ENCODE data around the gene GRIP1.

The GRIP1 gene

DNA sequence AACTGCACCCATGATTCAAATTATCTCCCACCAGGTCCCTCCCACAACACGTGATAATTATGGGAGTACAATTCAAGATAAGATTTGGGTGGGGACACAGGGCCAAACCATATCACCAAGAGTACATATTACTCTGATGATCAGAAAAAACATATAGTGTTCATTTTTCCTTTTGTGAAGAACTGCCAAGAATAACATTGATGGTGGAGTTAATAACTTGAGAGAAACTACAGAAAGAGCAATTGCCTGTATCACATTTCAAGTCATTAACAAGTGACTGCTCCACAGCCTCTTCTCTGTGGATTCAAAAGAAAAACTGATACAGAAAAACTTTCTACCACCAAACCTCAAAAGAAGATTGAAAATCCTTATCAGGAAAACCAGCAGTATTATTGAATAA lies 34.7 kb downstream of the GRIP1 start:
- DNase-seq = no peak

DNA sequence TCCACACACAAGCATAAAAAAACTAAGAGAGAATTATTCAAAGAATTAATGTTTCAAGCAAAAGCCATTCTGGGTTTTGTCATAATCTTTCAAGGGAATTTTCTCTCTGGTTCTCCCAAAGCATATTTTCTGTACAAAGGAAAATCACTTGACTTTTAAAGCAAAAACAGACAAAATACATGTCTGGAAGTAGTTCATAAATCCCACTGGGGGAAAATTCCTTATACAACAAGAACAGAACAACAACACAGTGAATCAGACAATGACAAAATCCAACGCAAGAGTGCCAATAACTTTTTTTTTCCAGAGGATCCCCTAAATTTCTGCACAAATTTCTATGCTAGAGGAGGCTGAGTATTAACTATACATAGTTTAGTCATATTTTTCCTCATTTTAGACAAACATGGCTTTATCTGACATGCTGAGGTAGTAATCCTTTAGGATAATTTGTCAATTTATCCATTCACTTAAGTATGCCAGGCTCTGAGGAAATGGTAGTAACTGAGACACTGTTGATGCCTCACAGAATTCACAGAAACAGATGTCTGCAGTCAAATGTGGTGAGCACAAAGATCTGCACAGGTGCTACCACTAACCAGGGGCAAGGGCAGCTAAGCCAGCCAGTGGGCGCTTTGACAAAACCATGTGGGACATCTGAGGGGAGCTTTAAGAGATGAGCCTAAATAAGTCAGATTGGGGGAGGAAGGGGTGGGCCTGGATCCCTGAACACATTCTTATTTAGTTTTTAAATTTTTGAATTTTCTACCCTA lies 38.0 kb downstream of the GRIP1 start:
- DNase-seq = no peak

DNA sequence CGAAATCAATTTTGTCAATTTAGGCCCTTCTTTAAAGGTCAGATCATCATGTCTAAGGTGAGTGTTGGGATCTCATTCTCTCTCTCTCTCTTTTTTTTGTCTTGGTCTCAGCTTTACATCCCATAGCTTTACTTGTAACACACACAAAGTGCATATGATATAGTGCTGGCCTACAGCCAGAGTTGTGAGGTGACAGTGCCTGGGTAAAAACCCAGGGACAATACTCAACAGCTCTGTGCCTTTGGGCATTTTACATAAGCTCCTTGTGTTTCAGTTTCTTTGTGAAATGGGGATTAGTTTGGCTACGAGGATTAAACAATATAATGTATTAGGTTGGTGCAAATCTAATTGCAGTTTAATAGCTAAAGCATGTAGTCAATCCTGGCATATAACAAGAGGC lies 40.2 kb downstream of the GRIP1 start:
- no peak for DNase-seq

DNA sequence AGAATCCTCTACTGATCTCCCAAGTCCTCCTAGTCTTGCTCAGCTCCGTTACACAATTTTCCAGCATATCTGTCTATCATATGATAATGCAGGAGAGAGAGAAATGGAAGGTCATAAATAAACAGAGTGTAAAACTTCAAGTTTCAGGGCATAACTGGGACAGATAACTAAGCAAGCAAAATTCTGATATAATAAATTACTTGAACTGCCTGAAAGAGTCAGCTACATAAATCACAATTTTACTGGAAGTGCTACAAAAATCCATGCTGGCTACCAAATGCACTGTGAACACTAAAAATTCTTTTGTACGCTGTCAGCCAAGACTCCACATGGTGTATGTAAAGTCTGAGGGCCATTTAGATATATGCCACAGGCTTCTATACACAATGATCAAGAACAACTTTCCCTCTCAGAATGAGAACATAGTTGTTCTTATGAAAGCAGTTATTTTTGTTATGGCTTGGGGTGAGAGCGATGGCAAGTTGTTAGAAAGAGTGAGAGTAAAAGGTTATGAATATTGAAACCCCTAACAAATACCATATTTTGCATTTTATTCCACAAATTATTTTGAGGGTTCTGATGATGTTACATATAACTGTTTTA lies 41.1 kb downstream of the GRIP1 start:
- no peak for DNase-seq

DNA sequence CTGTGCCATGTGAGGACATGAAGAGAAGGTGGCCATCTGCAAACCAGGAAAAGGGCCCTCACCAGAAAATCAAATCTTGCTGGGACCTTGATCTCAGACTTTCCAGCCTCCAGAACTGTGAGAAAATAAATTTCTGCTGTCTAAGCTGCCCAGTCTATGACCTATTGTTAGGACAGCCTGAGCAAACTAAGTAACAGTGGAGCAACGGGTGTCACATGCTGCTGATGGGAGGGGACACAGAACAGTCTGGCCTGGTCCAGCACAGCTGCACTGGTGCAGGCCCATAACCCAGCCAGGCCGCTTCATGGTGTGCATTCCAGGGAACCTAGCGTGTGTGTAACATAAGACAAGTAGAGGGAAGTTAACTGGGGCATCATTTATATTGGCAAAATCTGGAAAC lies 42.1 kb downstream of the GRIP1 start:
- DNase-seq = no peak

DNA sequence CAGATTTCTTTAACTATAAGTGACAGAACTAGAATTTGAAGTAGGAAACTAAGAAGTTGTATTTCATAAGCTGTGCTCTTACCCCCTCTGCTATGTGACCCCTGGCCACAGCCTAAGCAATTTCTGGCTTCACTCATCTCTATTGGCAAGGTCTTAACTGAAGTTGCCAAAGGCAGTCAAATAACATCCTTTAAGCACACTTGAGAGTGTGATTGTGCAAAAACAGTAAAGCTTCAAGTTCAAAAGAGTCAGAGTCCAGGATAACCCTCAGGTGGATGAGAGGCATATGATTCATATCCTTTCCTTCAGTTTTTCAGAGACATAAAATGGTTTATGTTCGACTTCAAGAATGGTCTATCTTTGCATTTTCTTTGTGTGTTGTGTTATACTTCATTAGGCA lies 45.2 kb downstream of the GRIP1 start:
- DNase-seq = no peak

DNA sequence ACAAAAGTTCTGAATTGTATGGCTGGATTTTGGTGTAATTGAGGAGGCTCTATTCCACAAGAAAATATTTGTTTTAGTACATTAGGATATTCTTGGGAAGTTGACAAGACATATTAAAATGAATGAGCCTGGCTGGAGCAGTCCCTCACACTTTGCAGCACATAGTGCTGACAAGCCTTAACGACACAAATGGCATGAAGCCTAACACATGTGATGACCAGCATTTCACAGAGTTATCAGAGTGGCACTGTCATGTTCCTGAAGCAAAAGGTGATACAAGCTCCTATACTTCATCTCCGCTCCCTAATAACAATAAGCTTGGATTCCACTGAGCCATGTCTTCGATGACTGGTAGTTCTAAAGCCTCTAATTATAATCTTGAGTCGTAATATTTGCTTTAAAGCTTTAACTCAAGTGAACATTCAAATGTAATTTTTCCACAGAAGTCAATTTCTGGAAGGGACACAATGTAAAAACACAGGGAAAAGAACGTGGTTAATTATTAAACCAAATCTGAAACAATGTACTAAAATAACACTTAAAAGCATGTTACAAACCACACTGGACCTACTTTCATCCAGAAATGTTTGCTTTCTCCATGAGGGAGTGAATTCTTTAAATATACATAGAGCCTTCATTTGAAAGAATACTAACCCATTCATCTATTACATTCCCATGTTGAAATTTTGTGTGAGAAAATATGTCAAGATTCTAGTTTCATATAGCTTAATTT lies 49.6 kb downstream of the GRIP1 start:
- DNase-seq = no peak

DNA sequence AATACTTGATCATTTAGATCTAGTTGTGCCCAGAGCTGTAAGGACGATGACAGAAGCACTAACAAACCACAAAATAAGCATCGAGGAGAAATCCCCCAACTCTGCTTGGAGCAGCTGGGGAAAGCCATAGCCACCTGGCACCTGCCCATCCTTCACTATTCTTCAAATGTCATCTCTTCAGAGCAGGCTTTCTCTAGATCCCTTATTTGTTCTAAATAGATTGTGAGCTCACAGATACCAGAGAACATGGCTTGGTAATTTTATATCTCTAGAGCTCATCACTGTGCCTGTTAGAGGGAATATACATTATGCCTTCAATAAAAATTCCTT lies 50.9 kb downstream of the GRIP1 start:
- no peak for DNase-seq

DNA sequence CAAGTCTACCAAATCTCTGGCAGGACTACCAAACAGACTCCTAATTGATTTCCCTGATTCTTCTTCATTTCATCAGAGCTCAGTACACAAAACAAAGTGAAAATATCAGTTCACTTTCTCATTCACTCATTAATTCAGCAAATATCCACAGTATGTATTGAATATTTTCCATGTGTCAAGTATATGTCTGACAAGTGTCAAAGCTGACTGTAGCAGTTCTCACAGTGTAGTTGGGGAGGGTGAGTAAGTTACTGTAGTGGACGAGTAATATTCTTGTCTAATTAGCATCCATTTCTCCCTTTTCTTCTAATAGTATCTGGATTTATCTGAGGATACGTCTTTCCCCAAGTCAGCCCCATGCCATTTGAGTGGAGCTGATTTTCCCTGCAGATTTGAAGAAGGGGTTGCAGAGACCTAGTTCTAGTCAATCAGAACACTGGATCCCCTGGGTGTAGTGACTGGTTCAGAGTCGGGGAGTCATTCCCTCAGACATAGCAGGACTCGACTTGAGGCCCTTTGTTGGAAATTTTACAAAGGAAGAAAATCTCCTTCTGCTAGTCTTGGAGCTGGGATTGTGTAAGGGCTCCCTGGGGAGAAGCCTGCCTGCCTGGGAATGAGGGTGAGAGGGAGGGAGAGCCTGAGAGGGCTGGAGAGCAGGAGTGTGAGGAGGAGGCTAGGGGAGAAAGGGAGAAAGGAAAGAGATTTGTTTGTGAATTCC lies 51.4 kb downstream of the GRIP1 start:
- no peak for DNase-seq

DNA sequence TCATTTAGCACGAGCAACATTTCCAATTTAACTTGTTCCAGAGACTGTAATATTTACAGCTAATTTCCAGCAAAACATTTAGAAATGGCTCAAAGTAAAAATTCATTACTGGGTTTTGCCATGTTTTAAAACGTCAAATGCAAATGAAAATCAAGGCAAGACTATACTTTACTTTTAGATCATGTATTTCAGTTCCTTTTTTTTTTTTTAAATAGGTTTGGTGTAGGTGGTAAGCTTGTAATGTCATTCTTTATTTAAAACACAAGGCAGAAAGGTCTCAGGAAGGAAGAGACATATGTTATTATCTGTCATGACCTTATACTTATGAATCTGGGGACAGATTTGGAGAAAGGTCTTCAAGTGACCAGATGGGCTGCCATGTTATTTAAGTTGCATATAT lies 54.1 kb downstream of the GRIP1 start:
- no peak for DNase-seq

DNA sequence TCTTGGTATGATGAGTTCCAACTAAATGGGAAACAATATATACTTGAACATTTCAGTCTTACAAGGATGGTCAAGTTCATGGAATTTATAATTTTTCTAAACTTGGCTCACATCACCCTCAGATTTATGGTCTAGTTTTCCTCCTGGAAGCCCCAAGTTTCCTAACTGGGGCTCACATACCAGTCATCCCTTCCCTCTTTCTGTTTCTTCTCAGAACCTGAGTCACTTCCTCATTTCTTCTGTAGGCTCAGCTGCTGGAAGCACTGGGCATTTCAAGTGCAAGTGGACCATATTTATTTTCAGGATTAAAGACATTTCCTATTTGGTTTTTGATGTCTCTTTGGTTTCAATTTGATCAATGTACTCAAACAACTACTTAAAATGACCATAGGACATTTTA lies 55.4 kb downstream of the GRIP1 start:
- no peak for DNase-seq

DNA sequence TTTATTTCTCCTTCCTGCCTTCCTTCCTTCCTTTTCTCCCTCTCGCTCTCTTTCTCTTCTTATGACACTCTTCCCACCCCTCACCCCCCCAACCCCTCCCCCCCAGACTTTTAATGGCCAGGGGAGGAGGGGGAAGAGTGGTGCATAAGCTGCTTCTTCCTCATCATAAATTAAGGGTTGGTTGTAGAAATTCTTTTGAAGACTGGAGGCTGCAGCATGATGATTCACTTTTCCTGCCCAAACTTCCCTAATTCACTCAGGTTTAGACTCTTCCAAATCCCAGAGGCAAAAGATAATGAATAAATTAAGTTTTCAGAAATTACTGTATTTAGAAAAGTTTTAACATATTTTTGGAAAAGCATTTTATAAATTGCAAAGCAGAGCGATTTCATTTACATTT lies 58.2 kb downstream of the GRIP1 start:
- no peak for DNase-seq

DNA sequence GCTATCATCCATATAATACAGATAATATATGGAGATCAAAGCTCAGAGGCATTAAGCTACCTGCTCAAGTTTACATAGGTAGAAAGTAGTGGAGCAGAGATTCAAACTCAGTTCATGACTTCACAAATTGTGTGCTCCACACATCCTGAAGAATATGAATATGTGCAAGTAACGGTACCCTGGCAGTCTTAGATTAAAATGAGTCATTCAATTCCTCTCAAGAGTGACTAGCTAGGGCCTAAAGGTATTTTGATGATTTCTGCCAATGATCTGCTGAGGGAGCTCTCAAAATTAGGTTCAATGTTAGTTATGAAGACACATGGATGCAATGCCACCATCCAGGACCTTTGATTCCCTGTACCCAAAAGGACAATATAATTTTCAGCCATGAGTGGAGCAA lies 58.9 kb downstream of the GRIP1 start:
- no peak for DNase-seq

DNA sequence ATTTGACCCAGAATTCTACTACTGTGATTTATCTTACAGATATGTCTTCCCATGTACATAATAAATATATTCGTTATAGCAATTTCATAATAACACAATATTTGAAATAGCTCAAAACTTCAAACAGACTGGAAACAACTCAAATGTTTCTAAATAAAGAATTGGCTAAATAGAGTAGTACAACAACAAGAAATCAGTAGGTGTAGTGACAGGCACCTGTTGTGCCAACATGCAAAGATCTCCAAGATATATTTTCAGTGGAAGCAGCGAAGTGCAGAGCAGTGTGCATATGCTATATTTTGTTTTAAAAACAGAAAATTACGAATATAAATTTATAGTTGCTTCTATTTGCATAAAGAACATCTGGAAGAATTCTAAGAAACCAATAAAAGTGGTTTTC lies 60.9 kb downstream of the GRIP1 start:
- no peak for DNase-seq

DNA sequence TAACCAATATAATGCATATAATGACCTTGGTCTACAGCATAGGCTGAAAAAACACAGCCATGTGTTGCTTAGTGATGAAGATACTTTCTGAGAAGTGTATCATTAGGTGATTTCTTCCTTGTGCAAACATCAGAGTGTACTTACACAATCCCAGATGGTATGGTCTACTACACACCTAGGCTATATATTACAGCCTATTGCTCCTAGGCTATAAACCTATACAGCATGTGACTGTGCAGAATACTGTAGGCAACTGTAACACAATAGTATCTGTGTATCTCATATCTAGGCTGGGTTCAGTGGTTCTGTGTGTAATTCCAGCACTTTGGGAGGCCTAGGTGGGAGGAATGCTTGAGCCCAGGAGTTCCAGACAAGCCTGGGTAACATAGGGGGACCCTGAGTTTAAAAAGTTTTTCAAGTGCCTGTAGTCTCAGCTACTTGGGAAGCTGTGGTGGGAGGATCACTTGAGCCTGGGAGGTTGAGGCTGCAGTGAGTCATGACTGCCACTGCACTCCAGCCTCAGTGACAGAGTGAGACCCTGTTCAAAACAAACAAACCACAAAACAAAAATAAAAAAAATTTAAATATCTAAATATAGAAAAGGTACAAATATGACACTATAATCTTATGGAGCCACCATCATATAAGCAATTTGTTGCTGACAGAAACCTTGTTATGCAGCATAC lies 66.6 kb downstream of the GRIP1 start:
- DNase-seq = no peak

DNA sequence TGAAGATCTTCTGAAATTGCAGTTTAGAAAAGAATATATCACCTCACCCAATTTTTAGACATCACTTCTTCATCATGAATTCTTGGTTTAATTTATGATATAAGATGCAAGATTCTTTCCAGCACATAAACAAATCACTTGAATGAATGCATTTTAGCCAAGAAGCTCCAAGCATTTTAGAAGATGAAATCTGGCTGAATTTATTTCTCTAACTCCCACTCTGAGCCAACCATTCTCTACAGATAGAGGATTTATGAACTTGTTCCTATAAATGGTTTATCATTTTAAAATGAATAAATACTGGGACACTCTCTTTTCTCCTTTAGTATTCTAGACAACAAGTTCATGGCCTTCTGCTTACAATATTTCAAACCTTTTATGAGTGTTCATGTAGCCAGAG lies 71.7 kb downstream of the GRIP1 start:
- no peak for DNase-seq

DNA sequence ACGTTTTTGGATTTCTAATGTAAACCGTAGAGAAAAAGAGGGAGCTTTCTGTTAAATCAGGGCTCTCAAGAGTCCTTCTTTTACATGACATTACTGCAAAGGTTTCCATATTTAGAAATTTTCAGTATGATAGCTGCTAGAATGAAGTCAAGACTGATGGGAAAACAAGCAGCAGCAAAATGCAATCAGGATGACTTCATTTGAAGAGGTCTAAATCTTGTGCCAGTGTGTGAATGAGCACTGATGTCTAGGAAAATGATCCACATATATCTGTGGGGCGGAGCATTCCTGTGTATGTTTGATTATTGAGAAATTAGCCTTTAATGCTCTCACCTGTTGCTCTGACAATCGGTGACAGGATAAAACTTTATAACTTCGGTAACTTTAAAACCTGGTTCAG lies 73.6 kb downstream of the GRIP1 start:
- DNase-seq = no peak

DNA sequence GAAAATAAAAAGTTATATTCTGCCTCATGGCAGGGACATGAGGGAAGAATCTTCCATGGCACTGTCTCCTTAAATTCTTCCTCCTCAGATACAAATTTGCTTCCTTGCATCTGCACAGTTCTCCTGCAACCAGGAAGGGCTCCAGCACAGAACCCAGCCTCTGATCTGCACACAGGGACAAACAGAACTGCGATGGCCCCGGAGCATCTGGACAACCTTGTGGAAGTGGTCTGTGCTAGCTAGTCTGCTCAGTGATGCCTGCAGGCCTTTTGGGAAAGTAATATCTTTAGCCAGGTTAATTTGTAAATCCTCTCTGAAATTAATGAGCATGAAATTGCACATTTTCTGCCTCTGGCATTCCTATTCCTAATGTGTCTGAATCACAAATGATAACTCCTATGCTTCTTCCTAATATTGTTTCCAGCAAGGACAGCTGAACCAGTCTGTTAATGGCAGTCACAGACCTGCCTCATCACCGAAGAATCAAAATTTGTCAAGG lies 74.8 kb downstream of the GRIP1 start:
- no peak for DNase-seq

DNA sequence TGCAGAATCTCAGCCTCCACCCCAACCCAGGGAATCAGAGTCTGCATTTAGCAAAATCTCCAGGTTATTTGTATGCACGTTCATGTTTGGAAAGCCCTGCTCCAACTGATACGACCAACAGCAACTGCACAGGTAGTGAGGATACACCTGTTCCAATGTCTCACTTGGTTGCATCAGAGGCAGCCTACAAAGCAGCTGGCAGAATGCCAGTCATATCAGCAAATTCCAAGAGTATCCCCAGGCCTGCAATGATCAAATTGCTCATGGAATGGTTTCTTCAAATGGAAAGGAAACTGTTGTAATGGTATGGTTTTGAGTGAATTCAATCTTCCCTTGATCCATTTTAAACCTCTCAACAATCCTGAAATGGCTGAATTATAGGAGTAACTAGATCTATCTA lies 75.4 kb downstream of the GRIP1 start:
- DNase-seq = no peak

DNA sequence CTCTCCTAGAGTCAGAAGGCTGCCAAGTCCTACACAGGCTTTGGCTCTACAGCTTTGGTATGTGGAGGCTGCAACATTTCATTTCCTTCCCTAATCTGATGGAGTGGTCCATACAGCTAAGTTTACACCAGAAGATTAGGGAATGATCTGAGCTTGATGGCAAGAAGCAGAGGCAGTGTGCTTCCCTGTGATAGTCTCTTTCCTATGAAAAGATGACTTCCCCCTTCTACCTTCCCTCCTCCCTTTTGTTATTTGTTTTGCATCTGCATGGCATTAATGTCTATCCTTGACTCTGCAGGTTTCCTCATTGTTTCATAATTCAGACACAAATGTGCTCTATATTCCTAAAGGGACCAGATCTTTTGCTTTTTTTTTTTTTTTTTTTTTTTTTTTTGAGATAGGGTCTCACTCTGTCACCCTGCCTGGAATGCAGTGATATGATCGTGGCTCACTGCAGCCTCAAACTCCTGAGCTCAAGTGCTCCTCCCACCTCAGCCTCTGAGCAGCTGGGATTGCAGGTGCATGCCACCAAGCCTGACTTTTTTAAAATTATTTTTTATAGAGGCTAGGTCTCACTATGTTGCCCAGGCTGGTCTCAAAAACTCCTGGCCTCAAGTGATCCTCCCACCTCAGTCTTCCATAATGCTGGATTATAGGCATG lies 76.3 kb downstream of the GRIP1 start:
- DNase-seq = no peak

DNA sequence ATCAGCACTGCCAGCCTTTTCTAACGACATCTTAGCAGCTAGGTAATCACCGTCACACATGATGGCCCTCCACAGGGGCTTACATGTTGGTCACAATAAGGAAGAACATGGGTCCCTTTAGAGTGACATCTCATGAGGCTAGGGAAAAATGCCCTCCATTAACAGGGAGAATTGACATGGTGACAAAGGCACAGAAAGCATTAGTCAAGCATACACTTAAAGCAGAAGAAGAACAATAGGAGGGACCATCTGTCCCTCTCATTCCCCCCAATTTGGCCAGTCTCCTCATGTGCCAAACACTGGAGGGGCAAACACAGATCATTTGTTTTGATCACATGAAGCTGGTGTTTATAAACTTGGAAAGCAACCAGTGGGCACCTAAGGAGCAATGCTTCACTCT lies 78.0 kb downstream of the GRIP1 start:
- DNase-seq = no peak

DNA sequence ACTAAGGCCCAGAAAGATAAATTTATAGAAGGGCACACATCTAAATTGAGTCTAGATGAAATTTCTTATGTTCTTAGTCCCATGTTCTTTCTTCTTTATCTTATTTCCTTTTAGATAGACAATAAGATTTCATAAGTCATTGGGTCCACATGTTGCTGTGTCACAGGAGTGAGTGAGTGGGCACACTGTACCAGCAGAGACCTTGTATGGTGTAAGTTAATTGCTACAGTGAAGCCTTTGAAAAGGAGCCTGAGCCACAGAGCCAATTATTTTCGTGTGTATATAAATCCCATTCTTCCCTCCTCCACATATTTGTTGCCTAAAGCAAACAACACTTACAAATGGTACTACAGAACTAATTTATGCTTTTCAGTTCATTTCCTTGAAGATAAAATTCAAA lies 79.1 kb downstream of the GRIP1 start:
- no peak for DNase-seq

DNA sequence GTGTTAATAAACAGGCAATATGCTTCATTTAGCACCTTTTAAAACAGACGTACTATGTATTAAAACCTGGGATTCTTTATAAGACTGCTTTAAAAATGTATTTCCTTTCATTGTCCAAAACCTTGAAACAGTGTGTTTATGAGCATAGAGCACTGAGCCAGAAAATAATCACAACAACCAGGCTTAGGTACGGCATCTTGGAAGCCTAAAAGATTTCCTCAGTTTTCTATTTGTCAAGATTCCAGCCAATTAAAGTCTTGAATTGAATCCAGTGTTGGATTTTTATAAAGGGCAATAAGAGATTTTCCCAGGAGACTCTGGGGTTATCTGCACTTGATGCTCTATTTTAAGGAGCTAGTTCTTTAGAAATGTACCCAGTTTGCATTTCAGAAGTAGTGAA lies 80.3 kb downstream of the GRIP1 start:
- DNase-seq = no peak
